ENCODE data around the gene SLC25A13.

The SLC25A13 gene

DNA sequence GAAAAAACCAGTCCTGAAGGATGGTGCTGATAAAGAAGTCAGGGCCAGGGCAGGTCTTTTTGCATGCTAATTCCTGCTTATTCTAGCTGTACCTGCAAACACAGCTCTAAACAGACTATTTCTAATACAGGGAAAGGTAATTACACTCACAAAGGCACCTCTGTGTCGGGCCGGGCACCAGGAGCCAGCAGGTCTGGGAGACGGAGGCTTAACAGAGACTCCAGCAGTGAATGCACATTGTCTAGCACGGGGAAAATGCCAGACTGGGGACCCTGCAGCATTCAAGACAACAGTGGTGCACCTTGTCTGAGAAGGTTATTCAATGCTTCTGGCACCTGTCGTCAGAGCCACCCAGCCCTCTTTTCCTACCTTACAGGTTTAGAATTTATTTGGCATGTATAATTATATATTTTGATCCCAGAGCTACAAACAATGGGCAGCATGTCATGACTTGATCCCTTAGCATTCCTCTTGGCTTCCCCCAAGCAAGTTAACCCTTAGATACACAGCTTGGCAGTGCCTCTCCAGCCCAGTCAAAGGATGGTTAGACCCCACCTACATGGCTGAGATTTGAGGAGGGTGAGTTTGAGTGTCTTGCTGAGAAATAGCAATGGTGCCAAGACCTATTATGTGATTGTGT, 185.2 kb downstream of the SLC25A13 start:
- DNase-seq: no peak

DNA sequence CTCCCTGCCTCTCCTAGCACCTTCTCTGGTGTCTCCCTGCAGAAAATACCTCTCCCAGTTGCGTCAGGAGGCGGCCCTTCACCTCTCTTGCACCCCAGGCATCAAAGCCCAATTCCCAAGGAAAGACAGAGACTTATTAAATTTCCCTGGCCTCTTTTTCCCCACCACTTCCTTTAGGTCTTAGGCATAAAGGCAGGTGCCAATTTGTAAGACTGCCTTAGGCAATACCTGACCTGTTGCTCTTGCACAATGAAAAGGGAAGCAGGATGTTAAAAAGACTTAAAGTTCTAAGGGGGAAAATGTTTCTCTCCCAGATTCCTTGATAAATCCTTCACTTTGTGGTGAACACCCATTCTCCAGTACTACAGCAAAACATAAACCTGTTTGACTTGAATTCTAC, 186.7 kb downstream of the SLC25A13 start:
- DNase-seq: no peak

- DNase-seq: no peak
Observed at GRCh38 chr7:96131525-96131924, 190.4 kb downstream of the SLC25A13 start.

GRCh38 chr7:96127746-96128145, 194.2 kb downstream of the SLC25A13 start:
- DNase-seq: no peak

- no peak for DNase-seq
Observed at GRCh38 chr7:96126382-96126781, 195.5 kb downstream of the SLC25A13 start.

DNA sequence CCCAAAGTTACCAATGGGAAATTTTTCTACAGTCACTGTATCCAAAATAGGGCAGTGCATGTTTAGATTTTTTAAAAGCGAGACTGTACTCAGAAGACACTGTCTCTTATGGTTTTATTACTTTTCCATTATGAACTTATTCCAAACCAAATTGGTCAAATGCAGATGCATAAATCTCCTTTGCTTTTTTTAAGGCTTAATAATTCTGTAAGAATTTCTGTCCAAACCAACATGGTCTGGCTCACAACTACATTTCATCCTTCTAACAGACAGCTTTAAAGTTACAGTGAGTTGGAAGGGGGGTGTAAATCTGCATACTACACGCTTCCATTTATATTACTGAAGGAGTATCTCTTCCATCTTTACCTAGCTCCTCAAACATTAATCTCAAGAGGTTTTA, 199.2 kb downstream of the SLC25A13 start:
- no peak for DNase-seq

- DNase-seq: no peak
Observed at GRCh38 chr7:96121752-96122151, 200.1 kb downstream of the SLC25A13 start.

- no peak for DNase-seq
Observed at GRCh38 chr7:96120445-96121225, 201.3 kb downstream of the SLC25A13 start.

DNA sequence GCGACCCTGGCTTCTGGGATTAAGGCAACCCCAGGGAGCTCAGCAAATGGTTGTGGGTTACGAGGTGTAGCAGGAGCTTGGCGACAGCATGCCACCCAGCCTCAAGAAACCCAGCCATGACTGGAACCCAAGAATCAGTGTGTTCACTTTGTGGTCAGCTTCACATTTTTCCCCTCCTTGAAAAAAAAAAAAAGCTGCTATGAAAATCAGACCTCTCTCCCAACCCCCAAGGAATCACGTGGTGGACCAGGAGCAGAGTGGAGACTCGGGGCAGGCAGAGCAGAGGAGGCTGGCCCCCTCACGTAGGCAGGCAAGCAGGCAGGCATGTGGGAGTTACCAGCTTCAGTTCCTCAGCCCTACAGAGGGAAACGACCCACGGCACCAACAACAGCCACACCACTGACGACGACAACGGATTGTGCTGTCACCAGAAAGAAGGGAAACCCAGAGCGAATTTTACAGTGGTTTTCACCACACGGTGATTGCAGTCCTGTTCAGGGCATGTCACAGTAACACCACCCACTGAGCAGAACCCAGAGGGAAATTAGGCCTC, 203.4 kb downstream of the SLC25A13 start:
- DNase-seq: no peak

DNA sequence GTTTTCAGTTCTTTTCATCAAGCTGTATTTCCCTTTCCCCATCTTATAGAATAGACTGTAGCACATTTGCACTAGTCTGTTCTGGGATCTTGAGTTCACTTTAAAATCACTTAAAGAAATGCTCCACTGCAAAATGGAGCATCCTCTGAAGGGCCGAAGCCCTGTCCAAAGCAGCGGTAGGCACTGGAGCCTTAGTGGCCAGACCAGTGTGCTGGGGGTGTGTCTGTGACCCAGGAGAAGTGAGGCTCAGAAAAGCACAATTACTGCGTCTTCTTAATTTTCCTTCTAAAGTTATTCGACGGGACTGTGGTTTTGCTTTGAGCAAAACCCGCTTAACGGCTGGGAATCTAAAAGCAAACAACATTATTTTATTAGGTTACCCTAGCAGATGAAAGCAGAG, 205.7 kb downstream of the SLC25A13 start:
- DNase-seq: no peak

DNA sequence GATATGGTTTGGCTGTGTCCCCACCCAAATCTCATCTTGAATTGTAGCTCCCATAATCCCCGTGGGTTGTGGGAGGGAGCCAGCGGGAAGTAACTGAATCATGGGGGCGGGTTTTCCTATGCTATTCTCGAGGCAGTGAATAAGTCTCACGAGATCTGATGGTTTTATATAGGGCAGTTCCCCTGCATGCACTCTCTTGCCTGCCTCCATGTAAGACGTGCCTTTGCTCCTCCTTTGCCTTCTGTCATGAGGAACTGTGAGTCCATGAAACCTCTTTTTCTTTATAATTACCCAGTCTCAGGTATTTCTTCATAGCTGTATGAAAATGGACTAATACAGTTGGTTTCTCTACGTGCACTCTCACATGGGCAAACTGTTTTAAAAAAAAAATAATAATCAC, 207.7 kb downstream of the SLC25A13 start:
- no peak for DNase-seq

GRCh38 chr7:96111405-96111804, 210.5 kb downstream of the SLC25A13 start:
- no peak for DNase-seq

DNA sequence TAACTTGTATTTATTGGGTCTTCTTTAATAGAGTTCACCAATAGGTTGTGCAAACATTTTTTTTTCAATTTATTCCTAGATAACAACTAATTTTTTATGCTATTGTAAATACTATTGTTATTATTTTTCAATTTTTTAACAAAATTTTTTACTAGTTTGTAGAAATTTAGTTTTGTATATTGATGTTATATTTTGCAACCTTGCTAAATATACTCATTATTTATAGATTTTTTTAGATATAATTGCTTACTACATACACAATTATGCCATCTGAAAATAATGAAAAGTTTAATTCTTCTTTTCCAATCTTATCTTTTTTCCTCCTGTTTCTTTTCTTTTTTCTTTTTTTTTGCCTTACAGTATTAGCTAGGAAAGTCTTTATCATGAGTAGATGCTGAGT, 216.9 kb downstream of the SLC25A13 start:
- no peak for DNase-seq

- no peak for DNase-seq
Observed at GRCh38 chr7:96102096-96102811, 219.6 kb downstream of the SLC25A13 start.

GRCh38 chr7:96100737-96101136, 221.2 kb downstream of the SLC25A13 start:
- DNase-seq: no peak

DNA sequence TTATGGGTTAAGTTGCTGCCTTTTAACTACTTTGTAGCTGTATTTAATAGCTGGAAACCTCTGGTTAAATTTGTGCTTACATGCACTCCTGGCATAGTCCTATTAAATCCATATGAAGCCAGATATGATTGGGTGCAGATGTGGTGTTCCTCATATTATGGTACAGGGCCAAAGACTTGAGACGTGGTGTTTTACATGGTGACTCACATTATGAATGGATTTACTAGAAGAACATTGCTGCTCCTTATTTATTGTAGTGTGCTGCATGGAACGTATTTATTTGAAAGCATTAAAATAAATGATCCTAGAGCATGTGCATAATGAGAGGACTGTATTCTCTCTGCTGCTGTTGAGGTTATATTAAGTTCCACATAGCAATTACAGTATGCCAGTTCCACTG, 224.1 kb downstream of the SLC25A13 start:
- DNase-seq: no peak

- no peak for DNase-seq
Observed at GRCh38 chr7:96093435-96093834, 228.5 kb downstream of the SLC25A13 start.

DNA sequence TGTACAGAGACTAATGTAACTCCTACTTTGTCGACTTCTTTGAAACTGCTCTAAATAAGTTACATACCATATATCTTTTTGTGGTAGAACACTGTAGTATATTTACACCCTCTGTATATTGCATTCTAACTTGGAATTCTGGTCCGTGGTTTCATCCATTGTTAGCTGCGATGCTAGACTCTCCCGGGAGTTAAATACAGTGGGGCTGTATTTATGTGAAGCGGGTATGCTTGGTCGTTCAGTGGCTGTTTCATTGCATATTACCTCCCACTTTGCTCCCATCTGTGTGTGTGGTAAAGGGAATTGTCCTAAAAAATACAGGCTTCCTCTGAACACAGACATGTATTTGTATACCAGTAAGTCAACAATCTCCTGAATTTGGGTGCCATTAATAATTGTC, 231.1 kb downstream of the SLC25A13 start:
- no peak for DNase-seq

DNA sequence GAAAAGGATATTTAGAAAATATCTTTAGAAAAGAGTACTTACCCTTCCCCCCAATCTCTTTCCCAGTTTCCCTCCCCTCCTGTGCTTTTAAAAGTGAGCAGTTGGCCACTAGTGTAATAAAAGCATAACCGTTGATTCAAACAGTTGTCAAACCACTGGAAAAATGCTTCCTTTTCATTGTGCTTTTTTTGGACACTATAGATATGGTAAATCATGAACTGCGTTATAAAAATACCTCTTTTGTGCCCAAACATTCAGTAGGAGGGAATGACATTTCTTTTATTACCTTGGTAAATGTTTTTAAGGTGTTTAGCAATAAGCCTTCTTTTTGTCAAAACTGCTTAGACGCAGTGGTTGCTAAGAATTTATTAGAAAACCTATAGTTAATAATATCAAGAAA, 232.4 kb downstream of the SLC25A13 start:
- no peak for DNase-seq

GRCh38 chr7:96088579-96088978, 233.3 kb downstream of the SLC25A13 start:
- DNase-seq: no peak

DNA sequence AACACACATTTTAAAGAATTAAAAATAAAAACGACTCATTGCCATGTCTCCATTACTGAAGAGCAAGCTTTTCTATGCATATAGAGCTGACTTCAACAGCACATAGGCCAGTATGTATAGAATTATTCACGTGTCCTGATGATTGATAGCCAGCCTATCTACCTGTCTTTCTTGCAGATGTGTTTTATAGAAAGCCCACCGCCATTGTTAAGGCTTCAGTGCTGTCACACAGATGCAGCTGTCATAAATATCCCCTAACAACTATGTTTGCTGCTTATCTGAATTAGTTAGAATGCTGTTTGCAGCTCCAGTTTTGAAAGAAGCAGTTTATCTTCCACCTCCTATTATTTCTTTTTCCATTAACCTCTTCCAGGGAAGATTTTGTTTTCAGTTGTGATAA, 235.9 kb downstream of the SLC25A13 start:
- no peak for DNase-seq

GRCh38 chr7:96084881-96085553, 236.9 kb downstream of the SLC25A13 start:
- no peak for DNase-seq

DNA sequence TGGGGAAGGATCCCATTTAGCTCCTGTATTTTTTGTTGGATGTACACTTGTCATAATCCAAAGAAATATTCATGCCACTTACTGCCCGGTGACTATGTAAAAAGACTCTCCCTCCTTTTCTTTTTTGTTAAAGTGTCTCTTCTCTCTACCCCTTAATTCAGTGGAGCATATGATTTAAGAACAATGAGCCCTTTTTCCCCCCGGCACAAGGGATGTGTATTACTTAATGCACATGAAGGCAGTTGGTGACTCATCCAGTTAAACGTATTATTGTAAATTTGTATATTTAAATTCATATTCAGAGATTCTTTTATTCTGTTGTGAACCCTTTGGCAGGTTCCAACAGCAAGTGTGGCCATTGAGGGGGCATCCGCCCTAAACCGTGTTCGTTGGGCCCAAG, 241.9 kb downstream of the SLC25A13 start:
- DNase-seq: no peak

Data from hematopoietic multipotent progenitor cell treated with erythropoietin and hydrocortisone succinate and interleukin-3 and kit ligand, for 6 days (in vitro differentiated cells).